HCT116 (cell line): ENCODE measurements around the gene RAB8B. TPM values are rescaled to one million over a fixed set of nuclear protein-coding genes. Genes with fewer than 3 reads are reported as not detected.

Experiments
- ATAC-seq: fragments of 200-7000 bp; cut with Tn5 transposase; 2 replicates; pipeline ENCODE4 v1.9.1; 2020; ENCODE audit warnings: mild to moderate bottlenecking, moderate library complexity
- BruUV-seq: library from RNA; stranded (reverse); fragments of 400-500 nt; replicated peaks from 2 replicates; lab custom pipeline; 2021; lab: Mats Ljungman, UMichigan
- CTCF ChIA-PET: fragments of 300-600 bp; sonication (Branson Sonifier 250); formaldehyde crosslinking; loops from one replicate; lab custom pipeline; 2021; ENCODE audit warnings: antibody characterized with exemption; lab: Charles Lee
- POLR2A ChIA-PET: fragments of 300-600, 350-600 bp; sonication (Branson Sonifier 250); formaldehyde crosslinking; loops from one replicate; lab custom pipeline; 2021; ENCODE audit warnings: antibody characterized with exemption; lab: Charles Lee
- RAD21 ChIA-PET, 2 experiments: fragments of 300-600 bp; sonication (Branson Sonifier 250); formaldehyde crosslinking; loops; one replicate each; lab custom pipeline; 2023; ENCODE audit warnings: low total read pairs in 2 of 2; ENCODE audit not compliant: uncharacterized antibody in 2 of 2, unreplicated experiment in 2 of 2, low non-redundant PET in 1 of 2; lab: Charles Lee
- DNase-seq: peaks from one replicate; pipeline ENCODE4 v3.0.0-alpha.2; 2010; ENCODE audit warnings: low read depth, low spot score
- H2AFZ ChIP-seq: fragments of 200-600 bp; shearing (Covaris generic), sonication (generic); 2 replicates; pipeline ENCODE4 v1.6.1; 2017; ENCODE audit warnings: low read depth, mixed run types, mixed read lengths, antibody characterized with exemption, low read length; ENCODE audit not compliant: poor library complexity, severe bottlenecking
- H3K27ac ChIP-seq: 2 replicates; pipeline ENCODE4 v1.5.1; 2012; ENCODE audit warnings: low read depth, low read length
- H3K27me3 ChIP-seq: fragments of 200-600 bp; sonication (generic); 2 replicates; pipeline ENCODE4 v1.6.1; 2016; ENCODE audit warnings: mixed run types, low read length, mixed read lengths; ENCODE audit not compliant: insufficient read depth
- H3K36me3 ChIP-seq, 2 experiments: fragments of 200-500 bp in 1 of 2; fragments of 200-600 bp in 1 of 2; sonication (Bioruptor generic) in 1 of 2; sonication (generic) in 1 of 2; 2 replicates each; pipeline versions ENCODE4 v1.5.1 to v1.6.1; 2014 to 2016; ENCODE audit warnings: low read length in 2 of 2, inconsistent platforms in 1 of 2, mixed read lengths in 1 of 2, mixed run types in 1 of 2; ENCODE audit not compliant: insufficient read depth in 2 of 2, control insufficient read depth in 1 of 2
- H3K4me1 ChIP-seq, 2 experiments: fragments of 200-600 bp in 1 of 2; sonication (generic) in 1 of 2; 2 replicates each; pipeline versions ENCODE4 v1.5.1 to v1.6.1; 2012 to 2017; ENCODE audit warnings: low read length in 2 of 2, inconsistent platforms in 1 of 2, mild to moderate bottlenecking in 1 of 2, mixed read lengths in 1 of 2, mixed run types in 1 of 2, moderate library complexity in 1 of 2; ENCODE audit not compliant: insufficient read depth in 2 of 2, control insufficient read depth in 1 of 2
- H3K4me2 ChIP-seq: fragments of 200-600 bp; sonication (generic); 2 replicates; pipeline ENCODE4 v1.6.1; 2017; ENCODE audit warnings: mixed run types, low read length, mixed read lengths
- H3K4me3 ChIP-seq, 2 experiments: fragments of 200-600 bp in 1 of 2; sonication (generic) in 1 of 2; replicated peaks in 1 of 2; 2 replicates each; pipeline ENCODE4 v1.5.1; 2011 to 2016; ENCODE audit warnings: low read length in 2 of 2, control low read depth in 1 of 2, low read depth in 1 of 2, mild to moderate bottlenecking in 1 of 2, mixed read lengths in 1 of 2, mixed run types in 1 of 2
- H3K79me2 ChIP-seq: fragments of 200-600 bp; sonication (generic); 2 replicates; pipeline ENCODE4 v1.6.1; 2017; ENCODE audit warnings: mild to moderate bottlenecking, mixed run types, low read length, moderate library complexity, mixed read lengths; ENCODE audit not compliant: insufficient read depth
- H3K9ac ChIP-seq: fragments of 200-600 bp; sonication (generic); 2 replicates; pipeline ENCODE4 v1.6.1; 2016; ENCODE audit warnings: low read length, mixed read lengths
- H3K9me2 ChIP-seq: fragments of 200-600 bp; sonication (generic), shearing (Covaris generic); 2 replicates; pipeline ENCODE4 v1.6.1; 2017; ENCODE audit warnings: mixed run types, mild to moderate bottlenecking, moderate library complexity; ENCODE audit not compliant: insufficient read depth
- H3K9me3 ChIP-seq, 2 experiments: fragments of 200-500 bp in 1 of 2; fragments of 200-600 bp in 1 of 2; sonication (Bioruptor generic) in 1 of 2; sonication (generic) in 1 of 2; 2 replicates each; pipeline ENCODE4 v1.6.1; 2014 to 2017; ENCODE audit warnings: low read length in 2 of 2, mixed read lengths in 2 of 2, inconsistent platforms in 1 of 2, low read depth in 1 of 2, mild to moderate bottlenecking in 1 of 2, mixed run types in 1 of 2, moderate library complexity in 1 of 2; ENCODE audit not compliant: control insufficient read depth in 1 of 2, insufficient read depth in 1 of 2
- H4K20me1 ChIP-seq: fragments of 200-600 bp; sonication (generic), shearing (Covaris generic); 2 replicates; pipeline ENCODE4 v1.6.1; 2017; ENCODE audit warnings: mixed run types, mild to moderate bottlenecking, moderate library complexity; ENCODE audit not compliant: insufficient read depth
- CBX3 ChIP-seq: IDR thresholded peaks from 2 replicates; pipeline ENCODE4 v1.6.1; 2012; ENCODE audit warnings: low read depth
- CEBPB ChIP-seq: IDR thresholded peaks from 2 replicates; pipeline ENCODE4 v1.6.1; 2012; ENCODE audit warnings: low read depth
- CTCF ChIP-seq, 3 experiments: fragments of 200-600 bp in 1 of 3; sonication (generic) in 1 of 3; IDR thresholded peaks in 2 of 3; conservative IDR thresholded peaks in 1 of 3; 2 replicates each; pipeline ENCODE4 v1.5.1; 2012 to 2017; ENCODE audit warnings: low read depth in 2 of 3, low read length in 2 of 3, antibody characterized with exemption in 1 of 3, borderline replicate concordance in 1 of 3, control low read depth in 1 of 3, mild to moderate bottlenecking in 1 of 3, mixed read lengths in 1 of 3, mixed run types in 1 of 3, moderate library complexity in 1 of 3; ENCODE audit not compliant: insufficient read depth in 1 of 3
- EZH2phosphoT487 ChIP-seq: fragments of 200-600 bp; IDR thresholded peaks from 2 replicates; pipeline ENCODE4 v1.6.1; 2018; ENCODE audit warnings: antibody characterized with exemption, borderline replicate concordance
- FOSL1 ChIP-seq: IDR thresholded peaks from 2 replicates; pipeline ENCODE4 v1.6.1; 2012; ENCODE audit warnings: low read depth
- POLR2A ChIP-seq: IDR thresholded peaks from 2 replicates; pipeline ENCODE4 v1.7.0; 2011; ENCODE audit warnings: borderline replicate concordance; ENCODE audit not compliant: insufficient read depth, insufficient read length; ENCODE audit errors: extremely low read depth
- POLR2AphosphoS5 ChIP-seq: IDR thresholded peaks from 2 replicates; pipeline ENCODE4 v1.6.1; 2011; ENCODE audit warnings: mild to moderate bottlenecking, low read depth, low read length, moderate library complexity
- RAD21 ChIP-seq: IDR thresholded peaks from 2 replicates; pipeline ENCODE4 v1.6.1; 2012; ENCODE audit warnings: low read depth, mild to moderate bottlenecking
- SIN3A ChIP-seq: IDR thresholded peaks from 2 replicates; pipeline ENCODE4 v1.6.1; 2012; ENCODE audit warnings: low read depth
- SP1 ChIP-seq: IDR thresholded peaks from 2 replicates; pipeline ENCODE4 v1.6.1; 2012; ENCODE audit warnings: low read depth
- SRF ChIP-seq: IDR thresholded peaks from 2 replicates; pipeline ENCODE4 v1.6.1; 2012; ENCODE audit warnings: low read depth
- TCF7L2 ChIP-seq: IDR thresholded peaks from 2 replicates; pipeline ENCODE4 v1.7.0; 2011; ENCODE audit warnings: borderline replicate concordance, inconsistent platforms; ENCODE audit not compliant: insufficient read depth, insufficient read length; ENCODE audit errors: extremely low read depth
- YY1 ChIP-seq: IDR thresholded peaks from 2 replicates; pipeline ENCODE4 v1.6.1; 2011; ENCODE audit warnings: low read length, low read depth, moderate library complexity, mild to moderate bottlenecking; ENCODE audit not compliant: insufficient replicate concordance; ENCODE audit errors: extremely low read depth
- ZNF274 ChIP-seq: fragments of 200-500 bp; sonication (Bioruptor generic); IDR thresholded peaks from 2 replicates; pipeline ENCODE4 v1.6.1; 2014; ENCODE audit warnings: mild to moderate bottlenecking, low read depth, low read length, inconsistent platforms
- intact Hi-C: fragments of 100-400 bp; cut with micrococcal nuclease; formaldehyde crosslinking; loops from 2 replicates; pipeline ENCODE4 v1.10.0; 2022
- total RNA-seq: library from RNA; stranded (reverse); gene quantifications from one replicate; pipeline ENCODE4 v1.2.1, GENCODE V29; 2021; ENCODE audit not compliant: unreplicated experiment
- TF ChIP-seq, protein P1 (sequence below): IDR thresholded peaks from 2 replicates; pipeline ENCODE4 v1.6.1; 2012
- TF ChIP-seq, protein P2 (sequence below): IDR thresholded peaks from 2 replicates; pipeline ENCODE4 v1.6.1; 2012

The RAB8B gene
- total RNA-seq, 1 experiment from 2014 or later: 19.4 TPM

DNA sequence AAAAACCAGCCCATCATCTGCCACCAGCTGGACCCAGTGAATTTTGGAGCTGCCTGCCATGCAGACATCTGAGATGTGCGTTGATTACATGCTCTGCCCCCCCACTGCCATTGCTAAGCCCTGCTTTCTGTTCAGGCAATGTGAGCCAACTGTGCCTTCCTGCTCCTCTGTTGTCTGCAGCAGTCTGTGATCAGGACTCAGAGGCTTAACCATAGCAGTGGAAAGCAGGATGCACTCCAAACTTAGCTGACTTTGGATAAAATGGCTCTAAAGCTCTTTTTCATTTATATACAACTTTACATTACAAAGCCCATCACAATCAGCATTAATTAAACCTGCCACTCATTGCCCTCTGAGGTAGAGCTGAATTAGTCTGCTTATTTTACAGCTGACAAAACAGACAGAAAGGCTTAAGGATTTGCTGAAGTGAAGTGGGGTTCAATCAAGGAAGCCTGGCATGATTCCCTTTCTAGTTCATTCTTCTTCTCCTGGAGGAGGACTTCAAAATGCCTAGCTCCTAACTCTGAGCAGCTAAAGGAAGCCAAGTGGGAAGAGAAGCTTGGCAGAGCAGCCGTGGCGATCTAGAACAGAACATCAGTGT lies 16.5 kb upstream of the RAB8B start:
- CTCF ChIA-PET: no interaction called here

DNA sequence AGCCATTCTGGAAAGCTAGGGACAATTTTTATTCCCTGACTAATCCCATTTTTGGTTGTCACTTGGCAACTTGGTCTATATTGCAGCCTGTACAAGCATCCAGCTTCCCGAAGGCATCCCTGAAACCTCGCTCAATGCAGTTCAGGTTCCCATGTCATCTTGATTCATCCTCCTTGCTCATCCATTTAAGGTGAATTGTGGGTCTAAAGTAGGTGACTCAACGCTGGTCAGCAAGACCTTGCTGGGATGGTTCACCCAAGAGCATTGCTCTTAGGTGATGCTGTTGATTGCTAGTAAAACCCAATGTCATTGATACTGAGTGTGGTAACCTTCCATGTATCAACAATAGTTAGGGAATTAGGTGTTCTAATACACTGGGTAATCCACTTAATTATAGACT lies 13.1 kb upstream of the RAB8B start:
- ChIA-PET CTCF (no interaction called here), POLR2A (interaction anchor here (1.7 kb wide), 1 partner anchor 19 kb away, joined by 3 read pairs; the partner anchor contains the start of gene RPS27L), RAD21 (no interaction called here)
- H3K36me3 ChIP-seq: no peaks in the 10 kb centered on the region
- no peak overlapping the region for H3K4me2 ChIP-seq
- no peak overlapping the region for H3K9ac ChIP-seq
- no peaks in the 10 kb centered on the region for H4K20me1 ChIP-seq
- ATAC-seq (no peak), DNase-seq (no peak)
- H2AFZ ChIP-seq: no peak overlapping the region
- no TSS peak for BruUV-seq
- no peaks in the 10 kb centered on the region for H3K9me3 ChIP-seq
- no peak overlapping the region for H3K4me3 ChIP-seq
- intact Hi-C loops: no loop called here
- no peaks in the 10 kb centered on the region for H3K9me2 ChIP-seq
- no peaks in the 10 kb centered on the region for H3K4me1 ChIP-seq
- TF ChIP-seq EZH2phosphoT487 (no peak), FOSL1 (no peak), CEBPB (no peak), ZNF274 (no peak), TCF7L2 (no peak), SRF (no peak), SIN3A (no peak), SP1 (no peak), CTCF (IDR thresholded peaks at IDR 0.05 in 2 of 3, conservative IDR thresholded peaks at IDR 0.05 in 1 of 3; ENCODE audit: borderline replicate concordance in 1 of 3, insufficient read depth in 1 of 3, low read depth in 2 of 3, low read length in 2 of 3) (no peak), POLR2A (no peak), RAD21 (no peak), CBX3 (no peak)
- TF ChIP-seq, protein P1, sequence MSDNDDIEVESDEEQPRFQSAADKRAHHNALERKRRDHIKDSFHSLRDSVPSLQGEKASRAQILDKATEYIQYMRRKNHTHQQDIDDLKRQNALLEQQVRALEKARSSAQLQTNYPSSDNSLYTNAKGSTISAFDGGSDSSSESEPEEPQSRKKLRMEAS: no peak
- TF ChIP-seq, protein P2, sequence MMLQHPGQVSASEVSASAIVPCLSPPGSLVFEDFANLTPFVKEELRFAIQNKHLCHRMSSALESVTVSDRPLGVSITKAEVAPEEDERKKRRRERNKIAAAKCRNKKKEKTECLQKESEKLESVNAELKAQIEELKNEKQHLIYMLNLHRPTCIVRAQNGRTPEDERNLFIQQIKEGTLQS: no peak
- no peaks in the 10 kb centered on the region for H3K79me2 ChIP-seq
- no peaks in the 10 kb centered on the region for H3K27me3 ChIP-seq
- H3K27ac ChIP-seq: no peak overlapping the region

More for the DNA sequence above, 16.5 kb upstream of the RAB8B start:
- Histone ChIP-seq H3K79me2 (no peaks in the 10 kb centered on the region), H3K4me3 (no peak overlapping the region), H4K20me1 (no peaks in the 10 kb centered on the region), H3K9me2 (no peaks in the 10 kb centered on the region), H2AFZ (no peak overlapping the region), H3K4me1 (no peaks in the 10 kb centered on the region), H3K9ac (no peak overlapping the region), H3K27ac (no peak overlapping the region), H3K4me2 (no peak overlapping the region), H3K27me3 (no peaks in the 10 kb centered on the region), H3K36me3 (no peaks in the 10 kb centered on the region), H3K9me3 (no peaks in the 10 kb centered on the region)
- DNase-seq (no peak), ATAC-seq (no peak)
- ChIA-PET POLR2A (no interaction called here), RAD21 (interaction anchor here in 1 of 2 experiments (0.6 kb wide), 1 partner anchor 677 kb away, joined by 3 read pairs; no protein-coding TSS in a partner anchor)
- intact Hi-C loops: no loop called here
- no TSS peak for BruUV-seq
- TF ChIP-seq YY1: no peak
- TF ChIP-seq EZH2phosphoT487: no peak
- TF ChIP-seq POLR2AphosphoS5: no peak
- TF ChIP-seq FOSL1: no peak
- TF ChIP-seq SP1: no peak
- TF ChIP-seq CBX3: no peak
